Activated naive CD4-positive, alpha-beta T cell treated with anti-CD3 and anti-CD28 coated beads for 36 hours (primary cell): ENCODE measurements around the gene RHOT1. TPM values are rescaled to one million over a fixed set of nuclear protein-coding genes. Genes with fewer than 3 reads are reported as not detected.
"Not testable (repeated sequence)": the region's sequence is repeated elsewhere in the genome, so short reads cannot be mapped to it uniquely, and the experiment has no call there.

Experiments used
- CTCF ChIA-PET: fragments of 350-600 bp; sonication (Branson Sonifier 250); formaldehyde crosslinking; loops from one replicate; lab custom pipeline; 2021; ENCODE audit warnings: antibody characterized with exemption; lab: Charles Lee
- DNase-seq: peaks from one replicate; pipeline ENCODE4 v3.0.0-alpha.2; 2020
- H3K27ac Mint-ChIP-seq: one replicate; pipeline ENCODE4 v1.8.0; 2021; ENCODE audit warnings: mild to moderate bottlenecking, mixed read lengths
- H3K27me3 Mint-ChIP-seq: one replicate; pipeline ENCODE4 v1.8.0; 2021; ENCODE audit warnings: low read depth, mixed read lengths
- H3K36me3 Mint-ChIP-seq: one replicate; pipeline ENCODE4 v1.8.0; 2021; ENCODE audit warnings: low read depth, mixed read lengths
- H3K4me1 Mint-ChIP-seq: one replicate; pipeline ENCODE4 v1.8.0; 2021; ENCODE audit warnings: low read depth, mixed read lengths
- H3K4me3 Mint-ChIP-seq: one replicate; pipeline ENCODE4 v1.8.0; 2021; ENCODE audit warnings: mild to moderate bottlenecking, moderate library complexity, mixed read lengths
- H3K9me3 Mint-ChIP-seq: one replicate; pipeline ENCODE4 v1.8.0; 2021; ENCODE audit warnings: mixed read lengths
- intact Hi-C: fragments of 100-400 bp; cut with micrococcal nuclease; formaldehyde crosslinking; loops from one replicate; pipeline ENCODE4 v1.15.1; 2023
- total RNA-seq, 2 experiments: library from RNA; stranded (reverse); gene quantifications; one replicate each; pipeline ENCODE4 v1.2.3, GENCODE V29; 2021

Gene RHOT1
- total RNA-seq, 2 experiments from 2014 or later = 23.0 to 23.7 TPM

- Mint-ChIP-seq H3K36me3 (peaks cover 21% of the 10 kb centered on the region), H3K27ac (no peak overlapping the region), H3K4me3 (no peak overlapping the region), H3K9me3 (peaks cover 6% of the 10 kb centered on the region), H3K27me3 (no peaks in the 10 kb centered on the region), H3K4me1 (peaks cover 7% of the 10 kb centered on the region)
- intact Hi-C loops = no loop called here
- no peak for DNase-seq
- CTCF ChIA-PET = no interaction called here
These were observed 19.4 kb downstream of the RHOT1 start for GRCh38 chr17:32161506-32162365.

GRCh38 chr17:32174889-32175288 lies 32.6 kb downstream of the RHOT1 start:
- Mint-ChIP-seq H3K36me3 (peaks cover 29% of the 10 kb centered on the region), H3K4me3 (no peak overlapping the region), H3K27ac (no peak overlapping the region), H3K4me1 (no peaks in the 10 kb centered on the region), H3K9me3 (peaks cover 6% of the 10 kb centered on the region), H3K27me3 (no peaks in the 10 kb centered on the region)
- DNase-seq = no peak
- intact Hi-C loops = no loop called here
- CTCF ChIA-PET = interaction anchor here (0.5 to 0.6 kb wide), 2 partner anchors 144 to 145 kb away, joined by 3 to 5 read pairs; no protein-coding TSS in a partner anchor

GRCh38 chr17:32178679-32179078 lies 36.4 kb downstream of the RHOT1 start:
- H3K4me1 Mint-ChIP-seq, DNase-seq, H3K27me3 Mint-ChIP-seq, H3K27ac Mint-ChIP-seq, H3K4me3 Mint-ChIP-seq, intact Hi-C loops, CTCF ChIA-PET, H3K9me3 Mint-ChIP-seq: not testable (repeated sequence)
- H3K36me3 Mint-ChIP-seq = peaks cover 37% of the 10 kb centered on the region

GRCh38 chr17:32179103-32179502 lies 36.8 kb downstream of the RHOT1 start:
- intact Hi-C loops, DNase-seq: not testable (repeated sequence)
- peaks cover 39% of the 10 kb centered on the region for H3K36me3 Mint-ChIP-seq

GRCh38 chr17:32179526-32179925 lies 37.2 kb downstream of the RHOT1 start:
- H3K27me3 Mint-ChIP-seq, intact Hi-C loops, H3K9me3 Mint-ChIP-seq, H3K4me3 Mint-ChIP-seq, DNase-seq, H3K27ac Mint-ChIP-seq, CTCF ChIA-PET, H3K4me1 Mint-ChIP-seq: not testable (repeated sequence)
- H3K36me3 Mint-ChIP-seq = peaks cover 40% of the 10 kb centered on the region

More at GRCh38 chr17:32179103-32179502, 36.8 kb downstream of the RHOT1 start:
- CTCF ChIA-PET, H3K4me3 Mint-ChIP-seq, H3K4me1 Mint-ChIP-seq, H3K27ac Mint-ChIP-seq, H3K27me3 Mint-ChIP-seq, H3K9me3 Mint-ChIP-seq: not testable (repeated sequence)

GRCh38 chr17:32180262-32180661 lies 38.0 kb downstream of the RHOT1 start:
- H3K4me1 Mint-ChIP-seq, CTCF ChIA-PET, intact Hi-C loops, H3K27ac Mint-ChIP-seq, H3K9me3 Mint-ChIP-seq, DNase-seq, H3K4me3 Mint-ChIP-seq, H3K27me3 Mint-ChIP-seq: not testable (repeated sequence)
- peaks cover 35% of the 10 kb centered on the region for H3K36me3 Mint-ChIP-seq

GRCh38 chr17:32185875-32186274 lies 43.6 kb downstream of the RHOT1 start:
- Mint-ChIP-seq H3K36me3 (peaks cover 7% of the 10 kb centered on the region), H3K27me3 (no peaks in the 10 kb centered on the region), H3K4me1 (no peaks in the 10 kb centered on the region), H3K27ac (no peak overlapping the region), H3K4me3 (no peak overlapping the region), H3K9me3 (no peaks in the 10 kb centered on the region)
- intact Hi-C loops = no loop called here
- CTCF ChIA-PET = interaction anchor here (0.6 kb wide), 1 partner anchor 204 kb away, joined by 3 read pairs; no protein-coding TSS in a partner anchor
- no peak for DNase-seq

- Mint-ChIP-seq H3K9me3 (no peaks in the 10 kb centered on the region), H3K27me3 (no peaks in the 10 kb centered on the region), H3K4me1 (no peaks in the 10 kb centered on the region), H3K27ac (no peak overlapping the region), H3K4me3 (no peak overlapping the region), H3K36me3 (peaks cover 3% of the 10 kb centered on the region)
- DNase-seq = no peak
- CTCF ChIA-PET = no interaction called here
- intact Hi-C loops = no loop called here
These were observed 45.0 kb downstream of the RHOT1 start for GRCh38 chr17:32187271-32187670.

GRCh38 chr17:32189343-32189742 lies 47.0 kb downstream of the RHOT1 start:
- Mint-ChIP-seq H3K27ac (no peak overlapping the region), H3K9me3 (no peaks in the 10 kb centered on the region), H3K4me1 (no peaks in the 10 kb centered on the region), H3K27me3 (no peaks in the 10 kb centered on the region), H3K4me3 (no peak overlapping the region), H3K36me3 (peaks cover 5% of the 10 kb centered on the region)
- CTCF ChIA-PET = no interaction called here
- no peak for DNase-seq
- intact Hi-C loops = no loop called here

GRCh38 chr17:32191306-32191705 lies 49.0 kb downstream of the RHOT1 start:
- CTCF ChIA-PET = no interaction called here
- H3K27ac Mint-ChIP-seq = no peak overlapping the region
- DNase-seq = no peak

GRCh38 chr17:32192379-32192778 lies 50.1 kb downstream of the RHOT1 start:
- Mint-ChIP-seq H3K4me1 (peaks cover 3% of the 10 kb centered on the region), H3K9me3 (no peaks in the 10 kb centered on the region), H3K27ac (no peak overlapping the region), H3K4me3 (no peak overlapping the region), H3K27me3 (no peaks in the 10 kb centered on the region), H3K36me3 (peaks cover 12% of the 10 kb centered on the region)
- intact Hi-C loops = no loop called here
- CTCF ChIA-PET = interaction anchor here (0.7 to 1.0 kb wide), 2 partner anchors 9 to 44 kb away, joined by 3 to 4 read pairs; no protein-coding TSS in a partner anchor
- no peak for DNase-seq

More at GRCh38 chr17:32191306-32191705, 49.0 kb downstream of the RHOT1 start:
- Mint-ChIP-seq H3K27me3 (no peaks in the 10 kb centered on the region), H3K36me3 (peaks cover 9% of the 10 kb centered on the region), H3K4me3 (no peak overlapping the region), H3K4me1 (no peaks in the 10 kb centered on the region), H3K9me3 (no peaks in the 10 kb centered on the region)
- intact Hi-C loops = no loop called here

- DNase-seq = no peak
- H3K27ac Mint-ChIP-seq = no peak overlapping the region
- CTCF ChIA-PET = no interaction called here
- H3K9me3 Mint-ChIP-seq = no peaks in the 10 kb centered on the region
- peaks cover 3% of the 10 kb centered on the region for H3K4me1 Mint-ChIP-seq
- intact Hi-C loops = no loop called here
- no peak overlapping the region for H3K4me3 Mint-ChIP-seq
- H3K36me3 Mint-ChIP-seq = peaks cover 22% of the 10 kb centered on the region
- H3K27me3 Mint-ChIP-seq = no peaks in the 10 kb centered on the region
These were observed 55.7 kb downstream of the RHOT1 start for GRCh38 chr17:32197987-32198386.

GRCh38 chr17:32206861-32207260 lies 64.6 kb downstream of the RHOT1 start:
- Mint-ChIP-seq H3K4me3 (no peak overlapping the region), H3K27ac (no peak overlapping the region), H3K4me1 (no peaks in the 10 kb centered on the region), H3K36me3 (peaks cover 17% of the 10 kb centered on the region), H3K9me3 (no peaks in the 10 kb centered on the region), H3K27me3 (no peaks in the 10 kb centered on the region)
- no peak for DNase-seq
- CTCF ChIA-PET = interaction anchor here (0.6 to 1.1 kb wide), 3 partner anchors 29 to 295 kb away, joined by 3 to 4 read pairs (median 3); no protein-coding TSS in a partner anchor
- intact Hi-C loops = no loop called here
